SU-DHL-6 (cell line): ENCODE measurements around the gene UPK1A.

Experiments used
- CTCF ChIP-seq: fragments of 200-600 bp; sonication (generic); IDR thresholded peaks from one replicate; pipeline ENCODE4 v1.5.1; 2017; ENCODE audit warnings: antibody characterized with exemption, mild to moderate bottlenecking, low read length, moderate library complexity; ENCODE audit not compliant: insufficient read depth, poor library complexity, severe bottlenecking
- EZH2phosphoT487 ChIP-seq: fragments of 200-600 bp; sonication (generic), shearing (Covaris generic); conservative IDR thresholded peaks from 2 replicates; pipeline ENCODE4 v1.6.1; 2018; ENCODE audit warnings: mild to moderate bottlenecking, antibody characterized with exemption, low read length, moderate library complexity, mixed read lengths

DNA sequence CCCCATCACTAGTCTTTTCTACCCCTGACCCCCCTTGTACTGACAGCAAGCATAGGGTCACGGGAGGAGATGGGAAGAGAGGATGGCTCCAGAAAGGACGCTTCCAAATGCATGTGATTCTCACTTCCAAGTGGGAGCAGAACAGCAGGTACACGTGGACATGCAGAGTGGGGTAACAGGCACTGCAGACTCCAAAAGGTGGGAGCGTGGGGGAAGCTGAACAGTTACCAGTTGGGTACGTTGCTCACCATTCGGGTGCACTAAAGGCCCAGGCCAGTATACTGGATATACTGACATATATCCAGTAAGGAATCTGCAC, 27.0 kb upstream of the UPK1A start:
- no peak for TF ChIP-seq CTCF
- TF ChIP-seq EZH2phosphoT487: no peak
